ENCODE data around the gene SDHAF1.
A peak's percentile ranks its signal among the peaks of the same experiment; 100 is the strongest.
"Not testable (repeated sequence)": the region's sequence is repeated elsewhere in the genome, so short reads cannot be mapped to it uniquely, and the experiment has no call there.

SDHAF1 gene

DNA sequence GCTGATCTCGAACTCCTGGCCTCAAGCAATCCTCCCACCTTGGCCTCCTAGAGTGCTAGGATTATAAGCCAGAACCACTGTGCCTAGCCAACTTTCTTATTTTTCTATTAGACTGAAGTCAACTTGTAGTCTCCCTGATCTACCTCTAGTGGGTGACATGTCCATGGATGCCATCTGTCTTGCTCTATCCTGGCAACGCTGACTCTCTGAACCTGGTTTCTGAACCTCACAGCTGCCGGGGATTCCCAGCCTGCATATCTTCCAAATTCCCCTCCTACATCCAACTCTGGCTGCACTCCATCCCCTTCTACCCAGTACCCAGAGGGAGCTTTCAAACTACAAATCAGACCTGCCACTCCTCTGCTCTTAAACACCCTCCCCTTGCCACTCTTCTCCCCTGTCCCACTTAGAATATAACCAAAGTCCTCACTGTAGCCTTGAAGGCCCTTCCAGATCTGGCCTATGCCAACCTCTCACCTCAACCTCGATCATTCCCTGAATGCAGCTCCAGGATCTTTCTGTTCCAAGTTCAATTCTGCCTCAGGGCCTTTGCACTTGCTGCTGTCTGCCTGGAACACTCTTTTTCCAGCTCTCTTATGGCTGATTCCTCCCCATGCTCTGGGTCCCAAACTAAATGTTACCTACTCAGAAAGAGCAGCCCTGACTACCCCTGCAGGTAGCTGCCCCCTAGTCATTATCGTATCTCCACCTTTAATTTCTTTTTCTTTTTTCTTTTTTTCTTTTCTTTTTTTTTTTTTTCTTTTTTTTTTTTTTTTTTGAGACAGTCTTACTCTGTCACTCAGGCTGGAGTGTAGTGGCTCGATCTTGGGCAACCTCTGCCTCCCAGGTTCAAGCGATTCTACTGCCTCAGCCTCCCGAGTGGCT, 35.5 kb downstream of the SDHAF1 start:
- no peak overlapping the region for H3K27ac Mint-ChIP-seq

DNA sequence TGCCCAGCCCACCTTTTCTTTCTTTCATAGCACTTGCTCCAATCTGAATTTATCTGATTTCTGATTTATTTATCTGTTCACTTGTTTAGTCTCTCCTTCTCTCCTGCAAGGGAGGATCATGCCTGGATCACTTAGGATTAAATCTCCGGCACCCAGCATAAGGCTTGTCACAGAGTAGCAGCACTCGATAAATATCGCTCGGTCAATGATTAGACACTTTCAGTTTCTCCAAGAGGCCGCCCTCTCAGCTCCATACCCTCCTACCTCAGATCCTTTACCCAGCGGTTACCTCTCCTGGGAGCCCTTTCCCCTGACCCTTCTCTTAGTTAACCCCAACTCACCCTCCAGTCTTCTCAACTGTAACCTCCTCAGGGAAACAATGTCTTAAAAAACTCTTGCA, 36.3 kb downstream of the SDHAF1 start:
- Mint-ChIP-seq H3K4me3 (peak overlapping the region; percentile 88), H3K36me3 (ENCODE audit: low read depth) (peaks cover 33% of the 10 kb centered on the region), H3K9me3 (no peaks in the 10 kb centered on the region), H3K4me1 (peaks cover 42% of the 10 kb centered on the region), H3K27ac (peak overlapping the region; percentile 28), H3K27me3 (ENCODE audit: low read depth, poor library complexity) (no peaks in the 10 kb centered on the region)
- no peak for DNase-seq
- TF ChIP-seq, protein P1, sequence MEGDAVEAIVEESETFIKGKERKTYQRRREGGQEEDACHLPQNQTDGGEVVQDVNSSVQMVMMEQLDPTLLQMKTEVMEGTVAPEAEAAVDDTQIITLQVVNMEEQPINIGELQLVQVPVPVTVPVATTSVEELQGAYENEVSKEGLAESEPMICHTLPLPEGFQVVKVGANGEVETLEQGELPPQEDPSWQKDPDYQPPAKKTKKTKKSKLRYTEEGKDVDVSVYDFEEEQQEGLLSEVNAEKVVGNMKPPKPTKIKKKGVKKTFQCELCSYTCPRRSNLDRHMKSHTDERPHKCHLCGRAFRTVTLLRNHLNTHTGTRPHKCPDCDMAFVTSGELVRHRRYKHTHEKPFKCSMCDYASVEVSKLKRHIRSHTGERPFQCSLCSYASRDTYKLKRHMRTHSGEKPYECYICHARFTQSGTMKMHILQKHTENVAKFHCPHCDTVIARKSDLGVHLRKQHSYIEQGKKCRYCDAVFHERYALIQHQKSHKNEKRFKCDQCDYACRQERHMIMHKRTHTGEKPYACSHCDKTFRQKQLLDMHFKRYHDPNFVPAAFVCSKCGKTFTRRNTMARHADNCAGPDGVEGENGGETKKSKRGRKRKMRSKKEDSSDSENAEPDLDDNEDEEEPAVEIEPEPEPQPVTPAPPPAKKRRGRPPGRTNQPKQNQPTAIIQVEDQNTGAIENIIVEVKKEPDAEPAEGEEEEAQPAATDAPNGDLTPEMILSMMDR (IDR thresholded peaks at IDR 0.05): no peak

More for the DNA sequence above, 35.5 kb downstream of the SDHAF1 start:
- Mint-ChIP-seq H3K4me3 (no peak overlapping the region), H3K4me1 (peaks cover 41% of the 10 kb centered on the region), H3K36me3 (ENCODE audit: low read depth) (peaks cover 38% of the 10 kb centered on the region), H3K27me3 (ENCODE audit: low read depth, poor library complexity) (no peaks in the 10 kb centered on the region), H3K9me3 (no peaks in the 10 kb centered on the region)
- TF ChIP-seq, protein P1 (IDR thresholded peaks at IDR 0.05): no peak
- DNase-seq: no peak

DNA sequence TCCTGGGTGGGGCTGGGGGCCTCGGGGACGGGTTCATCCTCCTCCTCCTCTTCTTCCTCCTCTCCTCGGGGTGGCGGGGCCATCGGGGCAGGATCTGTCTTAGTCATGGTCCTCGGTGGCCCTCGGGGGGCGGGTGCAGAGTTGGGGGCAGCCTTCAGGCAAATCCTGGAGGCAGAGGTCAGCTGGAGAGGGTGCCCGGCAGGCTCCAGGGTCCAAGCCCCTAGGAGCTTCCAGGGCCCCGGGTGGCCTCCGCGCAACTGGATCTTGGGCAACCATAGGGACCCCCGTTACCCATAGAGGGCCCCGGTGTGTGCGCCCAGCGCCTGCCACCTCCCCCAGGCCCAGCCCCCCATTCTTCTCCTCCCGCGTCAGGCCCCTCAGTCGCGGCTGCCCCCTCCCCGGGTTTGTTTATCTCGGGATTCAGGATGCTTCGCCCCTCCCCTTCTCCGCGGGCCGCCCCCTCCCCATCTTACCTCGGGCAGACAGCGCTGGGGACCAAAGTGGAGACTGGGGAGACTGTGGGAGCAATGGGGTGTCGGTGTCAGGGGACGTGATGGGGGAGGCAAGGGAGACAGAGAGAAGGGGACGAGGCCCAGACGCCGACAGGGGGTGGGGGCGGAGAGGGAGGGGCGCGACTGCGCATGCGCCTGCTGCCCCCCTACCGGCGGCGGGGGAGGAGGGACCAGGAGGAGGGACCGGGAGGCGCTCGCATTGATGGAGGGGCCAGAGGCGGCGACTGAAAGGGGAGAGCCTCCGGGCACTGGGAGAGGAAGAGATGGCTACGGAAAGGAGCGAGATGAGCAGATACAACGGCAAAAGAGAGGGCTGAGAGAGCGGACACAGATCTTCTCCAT, 37.5 kb downstream of the SDHAF1 start, which contains the start of gene CLIP3:
CLIP3 (minus strand) TSS at position 623 of the 854 bp plus-strand sequence; CDS start at position 107, 516 bp downstream.
- Mint-ChIP-seq H3K9me3 (no peaks in the 10 kb centered on the region), H3K4me1 (peaks cover 48% of the 10 kb centered on the region), H3K4me3 (peak within 1 kb of the TSS; percentile 88), H3K27ac (no peak within 1 kb of the TSS), H3K36me3 (ENCODE audit: low read depth) (peaks cover 31% of the 10 kb centered on the region), H3K27me3 (ENCODE audit: low read depth, poor library complexity) (no peaks in the 10 kb centered on the region)
- TF ChIP-seq, protein P1 (IDR thresholded peaks at IDR 0.05): no peak
- peak; percentile 85 for DNase-seq

DNA sequence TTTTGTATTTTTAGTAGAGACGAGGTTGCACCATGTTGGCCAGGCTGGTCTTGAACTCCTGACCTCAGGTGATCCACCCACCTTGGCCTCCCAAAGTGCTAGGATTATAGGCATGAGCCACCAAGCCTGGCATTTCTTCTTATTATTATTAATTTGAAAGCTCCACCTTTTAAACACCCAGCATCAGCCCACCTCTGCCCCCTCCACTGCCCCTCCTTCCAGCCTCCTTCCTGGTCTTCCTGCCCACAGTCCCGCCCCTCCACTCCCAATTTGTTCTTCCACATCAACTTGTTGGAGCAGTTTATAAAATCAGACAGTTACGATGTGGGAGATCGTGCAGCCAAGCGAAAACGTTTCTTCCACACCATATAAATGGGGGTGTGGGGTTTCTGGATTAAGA, 45.5 kb downstream of the SDHAF1 start:
- no peak for DNase-seq
- Mint-ChIP-seq H3K4me1 (peaks cover 33% of the 10 kb centered on the region), H3K4me3 (no peak overlapping the region), H3K9me3 (no peaks in the 10 kb centered on the region), H3K27me3 (ENCODE audit: low read depth, poor library complexity) (peaks cover 3% of the 10 kb centered on the region), H3K36me3 (ENCODE audit: low read depth) (peaks cover 14% of the 10 kb centered on the region), H3K27ac (peak overlapping the region; percentile 86)
- TF ChIP-seq, protein P1 (IDR thresholded peaks at IDR 0.05): no peak

DNA sequence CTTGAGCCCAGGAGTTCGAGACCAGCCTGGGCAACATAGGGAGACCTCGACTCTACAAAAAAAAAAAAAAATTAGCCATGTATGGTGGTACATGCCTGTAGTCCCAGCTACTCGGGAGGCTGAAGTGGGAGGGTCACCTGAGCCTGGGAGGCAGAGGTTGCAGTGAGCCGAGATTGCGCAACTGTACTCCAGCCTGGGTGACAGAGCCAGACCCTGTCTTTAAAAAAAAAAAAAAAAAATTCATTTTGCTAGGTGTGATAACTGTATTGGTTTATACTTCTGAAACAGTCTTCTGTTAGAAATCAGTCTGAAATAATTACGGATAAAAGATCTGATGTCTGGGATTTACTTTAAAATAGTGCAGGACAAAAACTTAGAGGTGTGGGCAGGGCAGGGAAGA, 46.1 kb downstream of the SDHAF1 start:
- DNase-seq; H3K9me3 Mint-ChIP-seq; H3K27ac Mint-ChIP-seq; H3K4me3 Mint-ChIP-seq; H3K27me3 Mint-ChIP-seq (ENCODE audit: low read depth, poor library complexity): not testable (repeated sequence)
- Mint-ChIP-seq H3K4me1 (peaks cover 27% of the 10 kb centered on the region), H3K36me3 (ENCODE audit: low read depth) (peaks cover 20% of the 10 kb centered on the region)

DNA sequence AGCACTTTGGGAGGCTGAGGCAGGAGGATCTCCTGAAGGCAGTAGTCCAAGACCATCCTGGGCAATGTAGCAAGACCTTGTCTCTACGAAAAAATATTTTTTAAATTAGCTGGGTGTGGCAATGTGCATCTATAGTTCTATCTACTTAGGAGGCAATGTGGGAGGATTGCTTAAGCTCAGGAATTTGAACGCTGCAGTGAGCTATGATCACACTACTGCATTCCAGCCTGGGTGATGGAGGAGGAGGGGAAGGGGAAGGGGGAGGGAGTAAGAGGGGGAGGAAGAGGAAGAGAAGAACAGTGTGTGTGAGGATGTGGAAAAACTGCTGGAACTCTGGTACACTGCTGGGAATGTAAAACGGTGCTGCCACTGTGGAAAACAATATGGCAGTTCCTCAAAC, 46.8 kb downstream of the SDHAF1 start:
- H3K4me3 Mint-ChIP-seq: no peak overlapping the region
- peaks cover 27% of the 10 kb centered on the region for H3K4me1 Mint-ChIP-seq
- DNase-seq: no peak
- TF ChIP-seq, protein P1 (IDR thresholded peaks at IDR 0.05): no peak
- H3K36me3 Mint-ChIP-seq (ENCODE audit: low read depth): peaks cover 27% of the 10 kb centered on the region
- peak overlapping the region; percentile 42 for H3K27ac Mint-ChIP-seq
- H3K27me3 Mint-ChIP-seq (ENCODE audit: low read depth, poor library complexity): peaks cover 3% of the 10 kb centered on the region
- H3K9me3 Mint-ChIP-seq: no peaks in the 10 kb centered on the region

Data from nephron progenitor cell (in vitro differentiated cells).